Endodermal cell (in vitro differentiated cells): ENCODE results near the gene COG7. TPM values are rescaled to one million over a fixed set of nuclear protein-coding genes. Genes with fewer than 3 reads are reported as not detected.
"Not testable (repeated sequence)": the region's sequence is repeated elsewhere in the genome, so short reads cannot be mapped to it uniquely, and the experiment has no call there.

ENCODE experiments used
- DNase-seq: peaks from one replicate; pipeline ENCODE4 v3.0.0-alpha.2; 2017
- H3K27ac ChIP-seq: 2 replicates; pipeline ENCODE4 v1.5.1; 2013; ENCODE audit warnings: mild to moderate bottlenecking, low read depth, low read length, moderate library complexity
- H3K27me3 ChIP-seq: 2 replicates; pipeline ENCODE4 v1.6.1; 2013; ENCODE audit warnings: mild to moderate bottlenecking, low read length, moderate library complexity; ENCODE audit not compliant: insufficient read depth, control insufficient read depth, poor library complexity, severe bottlenecking
- H3K36me3 ChIP-seq: 2 replicates; pipeline ENCODE4 v1.7.0; 2013; ENCODE audit warnings: mild to moderate bottlenecking, low read length, moderate library complexity; ENCODE audit not compliant: control insufficient read depth, insufficient read depth
- H3K4me1 ChIP-seq: one replicate; pipeline ENCODE4 v1.7.0; 2013; ENCODE audit warnings: low read length; ENCODE audit not compliant: control insufficient read depth, insufficient read depth
- H3K4me3 ChIP-seq: 2 replicates; pipeline ENCODE4 v1.5.1; 2013; ENCODE audit warnings: mild to moderate bottlenecking, low read length, moderate library complexity
- H3K9ac ChIP-seq: 2 replicates; pipeline ENCODE4 v1.6.1; 2013; ENCODE audit warnings: mild to moderate bottlenecking, low read length, moderate library complexity; ENCODE audit not compliant: poor library complexity, severe bottlenecking; ENCODE audit errors: extremely low read depth
- H3K9me3 ChIP-seq: 2 replicates; pipeline ENCODE4 v1.6.1; 2013; ENCODE audit warnings: mild to moderate bottlenecking, low read length, moderate library complexity; ENCODE audit not compliant: control insufficient read depth
- H3K27ac Mint-ChIP-seq: 2 replicates; pipeline ENCODE4 v1.8.0; 2020; ENCODE audit warnings: mixed read lengths
- H3K27me3 Mint-ChIP-seq: 2 replicates; pipeline ENCODE4 v1.8.0; 2021; ENCODE audit warnings: mild to moderate bottlenecking, mixed read lengths; ENCODE audit not compliant: insufficient read depth
- H3K36me3 Mint-ChIP-seq: 2 replicates; pipeline ENCODE4 v1.8.0; 2020; ENCODE audit warnings: low read depth, mixed read lengths
- H3K4me1 Mint-ChIP-seq: 2 replicates; pipeline ENCODE4 v1.8.0; 2020; ENCODE audit warnings: mixed read lengths
- H3K4me3 Mint-ChIP-seq: 2 replicates; pipeline ENCODE4 v1.8.0; 2020; ENCODE audit warnings: mild to moderate bottlenecking, moderate library complexity, mixed read lengths
- H3K9me3 Mint-ChIP-seq: 2 replicates; pipeline ENCODE4 v1.8.0; 2020; ENCODE audit warnings: mild to moderate bottlenecking, mixed read lengths
- CTCF ChIP-seq: fragments of 200-600 bp; sonication (generic); conservative IDR thresholded peaks from 2 replicates; pipeline ENCODE4 v1.5.0; 2021; ENCODE audit warnings: antibody characterized with exemption, mild to moderate bottlenecking
- WGBS, 2 experiments: methylation state at CpG; one replicate each; pipeline versions ENCODE4 v1.1.5 to v1.1.7; 2013; ENCODE audit warnings: missing lambda C conversion rate in 2 of 2, mixed read lengths in 1 of 2; ENCODE audit not compliant: insufficient coverage in 1 of 2, insufficient read length in 1 of 2; 5-methylcytosine and 5-hydroxymethylcytosine counted together
- total RNA-seq, 2 donors: library from RNA; stranded (reverse); fragmentation: NEBNext Ultra II Directional in 1 of 2; extraction: Animal tissue kit (Norgen Biotek cat#: 25700) in 1 of 2; gene quantifications; 2 replicates in 1 of 2; 3 replicates in 1 of 2; pipeline ENCODE4 v1.2.1, GENCODE V29; 2021

COG7 gene
- total RNA-seq, 2 donors from 2014 or later = 19.9 to 31.3 TPM

GRCh38 chr16:23402100-23402499 is 50.9 kb downstream of the COG7 start:
- no peaks in the 10 kb centered on the region for H3K27me3 ChIP-seq
- DNase-seq = no peak
- Mint-ChIP-seq H3K27me3 (no peaks in the 10 kb centered on the region), H3K27ac (no peak overlapping the region), H3K36me3 (peaks cover 55% of the 10 kb centered on the region), H3K4me3 (no peak overlapping the region), H3K4me1 (peaks cover 22% of the 10 kb centered on the region), H3K9me3 (no peaks in the 10 kb centered on the region)
- H3K4me3 ChIP-seq = no peak overlapping the region
- H3K27ac ChIP-seq = no peak overlapping the region
- H3K4me1 ChIP-seq = no peaks in the 10 kb centered on the region
- TF ChIP-seq CTCF = no peak
- H3K9me3 ChIP-seq = no peaks in the 10 kb centered on the region
- no peak overlapping the region for H3K9ac ChIP-seq
- WGBS, 2 experiments = 85% methylated on average over 2 of the region's 2 CpGs; no CpG with 5 or more reads in 1 of the 2 experiments
- peaks cover 57% of the 10 kb centered on the region for H3K36me3 ChIP-seq

- H3K36me3 ChIP-seq = peaks cover 51% of the 10 kb centered on the region
- H3K27ac Mint-ChIP-seq = no peak overlapping the region
Measured at GRCh38 chr16:23401139-23401538, 51.9 kb downstream of the COG7 start.

GRCh38 chr16:23400447-23400846 is 52.5 kb downstream of the COG7 start:
- peaks cover 48% of the 10 kb centered on the region for H3K36me3 Mint-ChIP-seq
- peak overlapping the region; percentile 96 for H3K27ac ChIP-seq
- H3K4me3 ChIP-seq, H3K27ac Mint-ChIP-seq, DNase-seq, H3K9ac ChIP-seq, H3K9me3 ChIP-seq, H3K9me3 Mint-ChIP-seq, H3K27me3 ChIP-seq, H3K4me1 ChIP-seq, H3K4me3 Mint-ChIP-seq, H3K27me3 Mint-ChIP-seq: not testable (repeated sequence)
- H3K36me3 ChIP-seq = peaks cover 44% of the 10 kb centered on the region
- H3K4me1 Mint-ChIP-seq = peaks cover 22% of the 10 kb centered on the region
- WGBS, 2 experiments = 93 to 95% methylated on average over 7 of the region's 7 CpGs

More at GRCh38 chr16:23401139-23401538, 51.9 kb downstream of the COG7 start:
- H3K27me3 Mint-ChIP-seq = no peaks in the 10 kb centered on the region
- no peaks in the 10 kb centered on the region for H3K9me3 Mint-ChIP-seq
- no peak overlapping the region for H3K27ac ChIP-seq
- H3K4me3 ChIP-seq = no peak overlapping the region
- no peaks in the 10 kb centered on the region for H3K4me1 ChIP-seq
- no peak for TF ChIP-seq CTCF
- peaks cover 22% of the 10 kb centered on the region for H3K4me1 Mint-ChIP-seq
- H3K4me3 Mint-ChIP-seq = no peak overlapping the region
- 88 to 94% methylated on average over 3 to 7 of the region's 8 CpGs for WGBS, 2 experiments
- H3K9me3 ChIP-seq = no peaks in the 10 kb centered on the region
- H3K27me3 ChIP-seq = no peaks in the 10 kb centered on the region
- DNase-seq = no peak
- peaks cover 50% of the 10 kb centered on the region for H3K36me3 Mint-ChIP-seq
- H3K9ac ChIP-seq = no peak overlapping the region
